Measurements from ENCODE around the gene PROSER3. TPM values are rescaled to one million over a fixed set of nuclear protein-coding genes. Genes with fewer than 3 reads are reported as not detected.

PROSER3 gene
- total and polyA plus RNA-seq, 2 of the 13 experiments (the other 11 are each of a cell fraction or from before 2014, with no cell fraction given) = 5.1 to 5.7 TPM

- peak; percentile 53 for TF ChIP-seq PAXIP1 (CRISPR knock-in tag; conservative IDR thresholded peaks at IDR 0.05)
- no peak for TF ChIP-seq SOX13 (IDR thresholded peaks at IDR 0.05)
- peak in 1 of 2 experiments; percentile 56; a peak in 2 of 4 replicates for TF ChIP-seq SOX13 (CRISPR knock-in tag; conservative IDR thresholded peaks at IDR 0.05 in 1 of 2, IDR thresholded peaks at IDR 0.05 in 1 of 2)
- TF ChIP-seq ZNF552 (CRISPR knock-in tag; IDR thresholded peaks at IDR 0.05; ENCODE audit: borderline replicate concordance) = no peak
- TF ChIP-seq U2AF1 (optimal IDR thresholded peaks at IDR 0.05; ENCODE audit: low read depth, low read length) = no peak
- 0 out of 2 replicates have a peak, but pooled peaks have one; percentile 39 for TF ChIP-seq MYPOP (CRISPR knock-in tag; IDR thresholded peaks at IDR 0.05)
- peak; percentile 68 for TF ChIP-seq SAP130 (CRISPR knock-in tag; IDR thresholded peaks at IDR 0.05; ENCODE audit: low read depth)
- TF ChIP-seq HNRNPLL (IDR thresholded peaks at IDR 0.05; ENCODE audit: low read depth, low read length, poor library complexity, severe bottlenecking) = peak; percentile 30
- no peak for TF ChIP-seq NFIC (IDR thresholded peaks at IDR 0.05; ENCODE audit: low read length)
- no peak for TF ChIP-seq HDAC6 (IDR thresholded peaks at IDR 0.05; ENCODE audit: low read depth, low read length)
- no peak for TF ChIP-seq ZBTB49 (CRISPR knock-in tag; IDR thresholded peaks at IDR 0.05; ENCODE audit: borderline replicate concordance)
- peak; percentile 30; the same call in 1 of the 2 replicates for TF ChIP-seq MEIS1 (CRISPR knock-in tag; IDR thresholded peaks at IDR 0.05; ENCODE audit: borderline replicate concordance)
- 0 out of 2 replicates have a peak, but pooled peaks have one; percentile 13 for TF ChIP-seq ZFX (CRISPR knock-in tag; IDR thresholded peaks at IDR 0.05; ENCODE audit: low read depth)
- no peak for TF ChIP-seq SOX6 (IDR thresholded peaks at IDR 0.05)
- peak; percentile 61 for TF ChIP-seq SOX6 (CRISPR knock-in tag; IDR thresholded peaks at IDR 0.05)
- TF ChIP-seq CAMTA2 (CRISPR knock-in tag; IDR thresholded peaks at IDR 0.05; ENCODE audit: borderline replicate concordance) = no peak
- peak; percentile 94 for TF ChIP-seq PATZ1 (CRISPR knock-in tag; IDR thresholded peaks at IDR 0.05)
Observed at GRCh38 chr19:35777086-35777841, 19.3 kb downstream of the PROSER3 start (continued).

All from HepG2 (cell line).